GM19452 (cell line): ENCODE results near the gene POR.
"Not testable (repeated sequence)": the region's sequence is repeated elsewhere in the genome, so short reads cannot be mapped to it uniquely, and the experiment has no call there.

Experiments used
- ATAC-seq: cut with Tn5 transposase; IDR thresholded peaks from one replicate; pipeline ENCODE4 v1.9.1; 2021; ENCODE audit not compliant: unreplicated experiment

Gene POR

GRCh38 chr7:76016191-76016947, 101.4 kb downstream of the POR start:
- ATAC-seq = no peak

- not testable (repeated sequence) for ATAC-seq
These were observed 103.6 kb downstream of the POR start for GRCh38 chr7:76018520-76018919.

GRCh38 chr7:76020031-76020714, 105.2 kb downstream of the POR start:
- ATAC-seq = no peak

- no peak for ATAC-seq
These were observed 107.2 kb downstream of the POR start for GRCh38 chr7:76022026-76022780.

- no peak for ATAC-seq
These were observed 108.0 kb downstream of the POR start for GRCh38 chr7:76023002-76023401.

GRCh38 chr7:76029682-76030081, 114.7 kb downstream of the POR start:
- ATAC-seq = not testable (repeated sequence)

- ATAC-seq = no peak
These were observed 117.0 kb downstream of the POR start for GRCh38 chr7:76031964-76032363.
